NCI-H510A (cell line): ENCODE results near the gene SLCO1A2.

ENCODE experiments used
- DNase-seq: peaks from one replicate; lab custom pipeline; 2025; lab: John Stamatoyannopoulos, UW

SLCO1A2 gene

GRCh38 chr12:21328578-21328977 is 6.1 kb downstream of the SLCO1A2 start:
- DNase-seq, result no peak

GRCh38 chr12:21324551-21324950 is 10.2 kb downstream of the SLCO1A2 start:
- DNase-seq, result no peak

- DNase-seq, result no peak
Measured at GRCh38 chr12:21323736-21324135, 11.0 kb downstream of the SLCO1A2 start.

GRCh38 chr12:21308785-21309184 is 25.9 kb downstream of the SLCO1A2 start:
- DNase-seq, result no peak

GRCh38 chr12:21305661-21306060 is 29.1 kb downstream of the SLCO1A2 start:
- DNase-seq, result no peak

- DNase-seq, result no peak
Measured at GRCh38 chr12:21300632-21301031, 34.1 kb downstream of the SLCO1A2 start.

- no peak for DNase-seq
Measured at GRCh38 chr12:21296751-21297406, 37.8 kb downstream of the SLCO1A2 start.

- DNase-seq, result no peak
Measured at GRCh38 chr12:21296348-21296747, 38.4 kb downstream of the SLCO1A2 start.

- DNase-seq, result no peak
Measured at GRCh38 chr12:21294176-21294575, 40.5 kb downstream of the SLCO1A2 start.

- no peak for DNase-seq
Measured at GRCh38 chr12:21292111-21292510, 42.6 kb downstream of the SLCO1A2 start.

- DNase-seq, result no peak
Measured at GRCh38 chr12:21289698-21290097, 45.0 kb downstream of the SLCO1A2 start.

- no peak for DNase-seq
Measured at GRCh38 chr12:21276826-21277225, 57.9 kb downstream of the SLCO1A2 start.

- no peak for DNase-seq
Measured at GRCh38 chr12:21265932-21266331, 68.8 kb downstream of the SLCO1A2 start.

GRCh38 chr12:21264232-21264631 is 70.5 kb downstream of the SLCO1A2 start:
- no peak for DNase-seq

- DNase-seq, result no peak
Measured at GRCh38 chr12:21257172-21257571, 77.5 kb downstream of the SLCO1A2 start.

- DNase-seq, result no peak
Measured at GRCh38 chr12:21252070-21252469, 82.6 kb downstream of the SLCO1A2 start.

- DNase-seq, result no peak
Measured at GRCh38 chr12:21248679-21249078, 86.0 kb downstream of the SLCO1A2 start.

- DNase-seq, result no peak
Measured at GRCh38 chr12:21239866-21240265, 94.9 kb downstream of the SLCO1A2 start.

GRCh38 chr12:21234395-21234794 is 100.3 kb downstream of the SLCO1A2 start:
- DNase-seq, result no peak

- no peak for DNase-seq
Measured at GRCh38 chr12:21223930-21224329, 110.8 kb downstream of the SLCO1A2 start.

GRCh38 chr12:21221778-21222177 is 112.9 kb downstream of the SLCO1A2 start:
- no peak for DNase-seq

- DNase-seq, result no peak
Measured at GRCh38 chr12:21221072-21221471, 113.6 kb downstream of the SLCO1A2 start.

GRCh38 chr12:21220266-21220665 is 114.5 kb downstream of the SLCO1A2 start:
- no peak for DNase-seq

GRCh38 chr12:21219206-21219605 is 115.5 kb downstream of the SLCO1A2 start:
- DNase-seq, result no peak
